Esophagus squamous epithelium (tissue), 4 donors: Measurements from ENCODE around the gene SBNO2.

ENCODE experiments used
- CTCF ChIP-seq, 6 experiments: fragments of 450-650 bp in 4 of 6; fragments of 200-600 bp in 2 of 6; sonication (generic) in 2 of 6; IDR thresholded peaks; one replicate each; pipeline ENCODE4 v1.5.1; 2016 to 2019; ENCODE audit warnings: antibody characterized with exemption in 6 of 6, mild to moderate bottlenecking in 4 of 6, moderate library complexity in 4 of 6
- POLR2A ChIP-seq, 4 donors: fragments of 450-650 bp; IDR thresholded peaks; one replicate each; pipeline ENCODE4 v1.6.1; 2017; ENCODE audit warnings: antibody characterized with exemption in 4 of 4, mild to moderate bottlenecking in 4 of 4, moderate library complexity in 3 of 4

- TF ChIP-seq CTCF (IDR thresholded peaks at IDR 0.05) (no peak), POLR2A (IDR thresholded peaks at IDR 0.05) (no peak)
These were observed 45.9 kb upstream of the SBNO2 start for GRCh38 chr19:1219786-1220476.
